ENCODE data around the gene CACNB1. TPM values are rescaled to one million over a fixed set of nuclear protein-coding genes. Genes with fewer than 3 reads are reported as not detected.

CACNB1 gene
- total and polyA plus RNA-seq, 10 of the 15 experiments (the other 5 are each of a cell fraction or from before 2014, with no cell fraction given), result 0.06 to 15.6 (median 6.3) TPM

DNA sequence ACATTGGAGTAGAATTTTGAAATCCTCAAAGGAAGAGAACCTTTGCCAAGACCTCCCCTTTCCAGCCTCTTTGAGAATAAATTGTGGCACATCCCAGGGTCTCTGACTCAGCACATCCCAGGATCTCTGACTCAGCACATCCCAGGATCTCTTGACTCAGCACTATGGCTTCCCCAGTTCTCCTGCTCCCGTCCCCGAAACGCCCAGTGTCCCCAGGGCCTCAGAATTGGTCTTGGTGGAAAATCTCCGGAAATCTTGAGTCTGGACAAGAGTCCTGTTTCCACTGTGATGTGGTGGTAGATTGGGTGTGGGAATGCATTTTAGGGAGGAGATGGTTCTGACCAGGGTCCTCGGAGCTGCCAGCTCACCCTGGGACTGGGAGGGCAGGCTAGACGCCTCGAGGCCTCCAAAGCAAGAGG is 65.3 kb downstream of the CACNB1 start:
- FAIRE-seq (no peak), DNase-seq (ENCODE audit: low read depth, low spot score) (no peak), ATAC-seq (no peak)
- no TSS peak for BruUV-seq (replicated peaks)
- no peak for TF ChIP-seq POLR2AphosphoS2 (IDR thresholded peaks at IDR 0.05; ENCODE audit: low read depth, low read length)
- TF ChIP-seq IRF4 (IDR thresholded peaks at IDR 0.05; ENCODE audit: low read depth, low read length), result no peak
- no peak for TF ChIP-seq CHD4 (IDR thresholded peaks at IDR 0.05)
- TF ChIP-seq, protein P1, sequence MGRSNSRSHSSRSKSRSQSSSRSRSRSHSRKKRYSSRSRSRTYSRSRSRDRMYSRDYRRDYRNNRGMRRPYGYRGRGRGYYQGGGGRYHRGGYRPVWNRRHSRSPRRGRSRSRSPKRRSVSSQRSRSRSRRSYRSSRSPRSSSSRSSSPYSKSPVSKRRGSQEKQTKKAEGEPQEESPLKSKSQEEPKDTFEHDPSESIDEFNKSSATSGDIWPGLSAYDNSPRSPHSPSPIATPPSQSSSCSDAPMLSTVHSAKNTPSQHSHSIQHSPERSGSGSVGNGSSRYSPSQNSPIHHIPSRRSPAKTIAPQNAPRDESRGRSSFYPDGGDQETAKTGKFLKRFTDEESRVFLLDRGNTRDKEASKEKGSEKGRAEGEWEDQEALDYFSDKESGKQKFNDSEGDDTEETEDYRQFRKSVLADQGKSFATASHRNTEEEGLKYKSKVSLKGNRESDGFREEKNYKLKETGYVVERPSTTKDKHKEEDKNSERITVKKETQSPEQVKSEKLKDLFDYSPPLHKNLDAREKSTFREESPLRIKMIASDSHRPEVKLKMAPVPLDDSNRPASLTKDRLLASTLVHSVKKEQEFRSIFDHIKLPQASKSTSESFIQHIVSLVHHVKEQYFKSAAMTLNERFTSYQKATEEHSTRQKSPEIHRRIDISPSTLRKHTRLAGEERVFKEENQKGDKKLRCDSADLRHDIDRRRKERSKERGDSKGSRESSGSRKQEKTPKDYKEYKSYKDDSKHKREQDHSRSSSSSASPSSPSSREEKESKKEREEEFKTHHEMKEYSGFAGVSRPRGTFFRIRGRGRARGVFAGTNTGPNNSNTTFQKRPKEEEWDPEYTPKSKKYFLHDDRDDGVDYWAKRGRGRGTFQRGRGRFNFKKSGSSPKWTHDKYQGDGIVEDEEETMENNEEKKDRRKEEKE (IDR thresholded peaks at IDR 0.05), result no peak
- no peak for TF ChIP-seq KLF5 (IDR thresholded peaks at IDR 0.05; ENCODE audit: partially characterized antibody)
- TF ChIP-seq HCFC1 (IDR thresholded peaks at IDR 0.05; ENCODE audit: low read length), result no peak
- no peak for TF ChIP-seq WRNIP1 (IDR thresholded peaks at IDR 0.05; ENCODE audit: borderline replicate concordance, low read depth, low read length)
- no peak for TF ChIP-seq JUNB (IDR thresholded peaks at IDR 0.05)
- no peak for TF ChIP-seq ATF3 (IDR thresholded peaks at IDR 0.05; ENCODE audit: borderline replicate concordance, extremely low read depth, low read depth, low read length)
- no peak for TF ChIP-seq CBX3 (IDR thresholded peaks at IDR 0.05; ENCODE audit: borderline replicate concordance, low read depth)
- no peak for TF ChIP-seq MTA3 (IDR thresholded peaks at IDR 0.05; ENCODE audit: borderline replicate concordance, low read length)
- TF ChIP-seq BCL11A (IDR thresholded peaks at IDR 0.05; ENCODE audit: low read depth, low read length), result no peak
- TF ChIP-seq IKZF1 (conservative IDR thresholded peaks at IDR 0.05), result no peak
- TF ChIP-seq NBN (IDR thresholded peaks at IDR 0.05), result no peak
- TF ChIP-seq SIN3A (IDR thresholded peaks at IDR 0.05; ENCODE audit: low read depth, low read length), result no peak
- TF ChIP-seq NFYB (IDR thresholded peaks at IDR 0.05; ENCODE audit: insufficient read depth, low read depth, low read length), result no peak
- Histone ChIP-seq H3K4me1 (ENCODE audit: control insufficient read depth, insufficient read depth, low read length) (no peaks in the 10 kb centered on the region), H3K36me3 (ENCODE audit: control insufficient read depth in 2 of 2, insufficient read depth in 2 of 2, low read length in 1 of 2) (no peaks in the 10 kb centered on the region), H3K27ac (ENCODE audit: control insufficient read depth, insufficient read depth) (no peak overlapping the region), H3K4me3 (no peak overlapping the region), H3K4me2 (ENCODE audit: control insufficient read depth, insufficient read depth) (no peak overlapping the region), H3K9ac (ENCODE audit: control insufficient read depth, insufficient read depth, low read length) (no peak overlapping the region), H3K27me3 (replicated peaks in 1 of 2; ENCODE audit: control insufficient read depth in 2 of 2, insufficient read depth in 2 of 2, low read length in 1 of 2) (no peaks in the 10 kb centered on the region; a peak in 1 of 4 replicates), H4K20me1 (ENCODE audit: control insufficient read depth, insufficient read depth) (no peaks in the 10 kb centered on the region), H3K79me2 (ENCODE audit: control insufficient read depth, insufficient read depth, low read length) (no peaks in the 10 kb centered on the region), H2AFZ (ENCODE audit: control insufficient read depth, low read depth, low read length) (no peak overlapping the region), H3K9me3 (replicated peaks; ENCODE audit: control insufficient read depth, insufficient read depth, low read length) (no peaks in the 10 kb centered on the region)
- RAD21 ChIA-PET (ENCODE audit: unreplicated experiment), result no interaction called here
- POLR2A ChIA-PET, result no interaction called here
- in situ Hi-C loops (cut with MboI), result no loop called here
- intact Hi-C loops (cut with micrococcal nuclease; ENCODE audit: unreplicated experiment), result no loop called here
- SMC1A ChIA-PET (ENCODE audit: uncharacterized antibody, unreplicated experiment), result no interaction called here
- WGBS (ENCODE audit: insufficient coverage, insufficient replicate concordance, low lambda C conversion rate, missing lambda C conversion rate), result 23% methylated on average over 7 of the region's 7 CpGs
- CTCF ChIA-PET, result interaction anchor here (0.7 kb wide), 1 partner anchor 10 kb away, joined by 3 read pairs; no protein-coding TSS in a partner anchor
